A549 (cell line): ENCODE data around the gene CKS2. TPM values are rescaled to one million over a fixed set of nuclear protein-coding genes. Genes with fewer than 3 reads are reported as not detected.
"Not testable (repeated sequence)": the region's sequence is repeated elsewhere in the genome, so short reads cannot be mapped to it uniquely, and the experiment has no call there.

Source experiments
- ATAC-seq, 2 experiments: fragments of 200-7000 bp in 1 of 2; fragments of >200 bp in 1 of 2; cut with Nextera tagmentation in 1 of 2; cut with Tn5 transposase in 1 of 2; 3 replicates each; pipeline versions ENCODE4 v1.8.0 to v1.9.1; 2018 to 2020; ENCODE audit warnings: mild to moderate bottlenecking in 1 of 2, moderate library complexity in 1 of 2
- CTCF ChIA-PET: fragments of 300-600 bp; sonication (Branson Sonifier 250); formaldehyde crosslinking; extraction: SDS; loops from one replicate; lab custom pipeline; 2021; ENCODE audit warnings: antibody characterized with exemption, inconsistent platforms; lab: Yijun Ruan, JAX
- POLR2A ChIA-PET: fragments of 350-600 bp; formaldehyde crosslinking; extraction: SDS; loops from one replicate; lab custom pipeline; 2021; ENCODE audit warnings: antibody characterized with exemption, inconsistent platforms; lab: Yijun Ruan, JAX
- DNase-seq, 2 experiments: peaks; one replicate each; pipeline versions ENCODE4 v3.0.0 to v3.0.0-alpha.2; 2011 to 2016; ENCODE audit warnings: low read depth in 1 of 2, low spot score in 1 of 2
- FAIRE-seq: peaks from 2 replicates; lab custom pipeline; 2011; peaks lifted over from hg19 to GRCh38; lab: Jason Lieb, UNC
- H3K27ac ChIP-seq, 2 experiments: fragments of >200 bp; sonication (Bioruptor Twin); formaldehyde crosslinking; 3 replicates each; pipeline ENCODE4 v1.5.1; 2016 to 2017
- H3K4me1 ChIP-seq: fragments of >200 bp; sonication (Bioruptor Twin); formaldehyde crosslinking; 3 replicates; pipeline ENCODE4 v1.6.1; 2016
- H3K4me2 ChIP-seq: fragments of >200 bp; sonication (Bioruptor Twin); formaldehyde crosslinking; 3 replicates; pipeline ENCODE4 v1.6.1; 2016
- H3K4me3 ChIP-seq: fragments of >200 bp; sonication (Bioruptor Twin); formaldehyde crosslinking; 3 replicates; pipeline ENCODE4 v1.5.1; 2016
- H3K9me3 ChIP-seq: fragments of >200 bp; sonication (Bioruptor Twin); formaldehyde crosslinking; 3 replicates; pipeline ENCODE4 v1.6.1; 2016
- CBX2 ChIP-seq: fragments of 200-600 bp; sonication (generic); IDR thresholded peaks from 2 replicates; pipeline ENCODE4 v1.6.1; 2016; ENCODE audit warnings: low read depth, mild to moderate bottlenecking, borderline replicate concordance
- CTCF ChIP-seq: fragments of >200 bp; sonication (Bioruptor Twin); formaldehyde crosslinking; IDR thresholded peaks from 3 replicates; pipeline ENCODE4 v1.5.1; 2016
- EHF ChIP-seq: fragments of 250-450 bp; sonication (Bioruptor Pico); IDR thresholded peaks from 2 replicates; pipeline ENCODE4 v1.5.0; 2020; ENCODE audit warnings: mild to moderate bottlenecking
- EHMT2 ChIP-seq: fragments of 200-600 bp; sonication (generic); IDR thresholded peaks from 2 replicates; pipeline ENCODE4 v1.6.1; 2016; ENCODE audit warnings: antibody characterized with exemption, low read depth, mild to moderate bottlenecking, moderate library complexity
- ESRRA ChIP-seq: fragments of 150-350 bp; IDR thresholded peaks from 2 replicates; pipeline ENCODE4 v1.6.1; 2014; ENCODE audit warnings: mild to moderate bottlenecking, low read length, borderline replicate concordance
- FOSL2 ChIP-seq, 2 experiments: fragments of 450-650 bp in 1 of 2; fragments of >200 bp in 1 of 2; sonication (Bioruptor Twin) in 1 of 2; formaldehyde crosslinking; IDR thresholded peaks; 2 replicates each; pipeline versions ENCODE4 v1.5.0 to v1.6.1; 2016 to 2020; ENCODE audit warnings: mild to moderate bottlenecking in 1 of 2, moderate library complexity in 1 of 2
- HDAC2 ChIP-seq: fragments of 200-600 bp; sonication (generic); IDR thresholded peaks from 2 replicates; pipeline ENCODE4 v1.6.1; 2016
- HEYL ChIP-seq: fragments of 250-450 bp; sonication (Bioruptor Pico); IDR thresholded peaks from 2 replicates; pipeline ENCODE4 v1.8.0; 2021; ENCODE audit warnings: mild to moderate bottlenecking, moderate library complexity
- HOXA7 ChIP-seq: fragments of 250-450 bp; sonication (Bioruptor Pico); IDR thresholded peaks from 2 replicates; pipeline ENCODE4 v1.5.0; 2020; ENCODE audit warnings: mild to moderate bottlenecking, moderate library complexity
- KDM1A ChIP-seq: fragments of 200-600 bp; sonication (generic); IDR thresholded peaks from 2 replicates; pipeline ENCODE4 v1.6.1; 2016; ENCODE audit warnings: low read depth, mild to moderate bottlenecking
- MAFK ChIP-seq: fragments of 450-650 bp; IDR thresholded peaks from 2 replicates; pipeline ENCODE4 v1.6.1; 2014; ENCODE audit not compliant: partially characterized antibody
- MAZ ChIP-seq: fragments of 150-350 bp; IDR thresholded peaks from 2 replicates; pipeline ENCODE4 v1.6.1; 2014; ENCODE audit warnings: antibody characterized with exemption, low read depth, low read length, borderline replicate concordance
- NFE2L2 ChIP-seq: fragments of 150-350 bp; conservative IDR thresholded peaks from 2 replicates; pipeline ENCODE4 v1.6.1; 2014; ENCODE audit warnings: low read length
- RAD21 ChIP-seq, 2 experiments: fragments of >200 bp in 1 of 2; sonication (Bioruptor Twin) in 1 of 2; formaldehyde crosslinking in 1 of 2; IDR thresholded peaks in 1 of 2; conservative IDR thresholded peaks in 1 of 2; 2 replicates in 1 of 2; 3 replicates in 1 of 2; pipeline ENCODE4 v1.6.1; 2012 to 2018; ENCODE audit warnings: inconsistent platforms in 1 of 2
- RFX5 ChIP-seq: fragments of 450-650 bp; IDR thresholded peaks from 2 replicates; pipeline ENCODE4 v1.7.1; 2014; ENCODE audit warnings: antibody characterized with exemption, mild to moderate bottlenecking, moderate library complexity
- TP53 ChIP-seq: fragments of 250-450 bp; sonication (Bioruptor Pico); IDR thresholded peaks from 2 replicates; pipeline ENCODE4 v1.5.0; 2021; ENCODE audit warnings: mild to moderate bottlenecking, moderate library complexity
- USF2 ChIP-seq: fragments of 450-650 bp; IDR thresholded peaks from 2 replicates; pipeline ENCODE4 v1.6.1; 2014; ENCODE audit warnings: antibody characterized with exemption
- ZNF302 ChIP-seq: fragments of 250-450 bp; sonication (Bioruptor Pico); IDR thresholded peaks from 2 replicates; pipeline ENCODE4 v1.9.0; 2021; ENCODE audit warnings: inconsistent platforms, mild to moderate bottlenecking, moderate library complexity
- ZSCAN20 ChIP-seq: fragments of 250-450 bp; sonication (Bioruptor Pico); IDR thresholded peaks from 2 replicates; pipeline ENCODE4 v1.8.0; 2022; ENCODE audit warnings: mild to moderate bottlenecking, moderate library complexity
- WGBS: methylation state at CpG from one replicate; pipeline ENCODE4 v1.1.6; 2017; ENCODE audit errors: missing lambda C conversion rate; 5-methylcytosine and 5-hydroxymethylcytosine counted together
- polyA plus RNA-seq, 4 experiments: library from polyadenylated mRNA; depleted of rRNA in 3 of 4; stranded (reverse); fragments of >200 nt; fragmentation: RNase III in 1 of 4; extraction: RNeasy Plus Mini Kit Qiagen cat#74134 plus additional on column Dnase treatment in 1 of 4; gene quantifications; 2 replicates in 3 of 4; 3 replicates in 1 of 4; pipeline ENCODE4 v1.2.3, GENCODE V29; 2011 to 2017

Gene CKS2
- polyA plus RNA-seq, 2 of the 4 experiments (the other 2 are of a cell fraction): 515 to 576 TPM

DNA sequence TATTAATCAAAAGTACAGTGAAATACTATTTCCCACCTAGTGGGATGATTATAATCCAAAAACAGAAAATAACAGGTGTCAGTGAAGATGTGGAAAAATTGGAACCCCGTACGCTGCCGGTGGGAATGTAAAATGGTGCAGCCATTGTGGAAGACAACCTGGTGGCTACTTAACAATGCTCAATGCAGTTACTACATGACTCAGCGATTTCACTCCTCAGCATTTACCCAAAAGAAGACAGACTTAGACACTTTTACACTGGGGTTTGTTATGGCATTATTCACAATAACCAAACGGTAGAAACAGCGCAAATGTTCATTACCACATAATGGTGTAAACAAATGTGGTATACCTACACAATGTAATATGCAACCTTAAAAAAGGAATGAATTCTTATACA is 31.2 kb downstream of the CKS2 start:
- Histone ChIP-seq H3K4me2 (no peak overlapping the region), H3K4me3 (no peak overlapping the region), H3K4me1 (peaks cover 5% of the 10 kb centered on the region; the same call in 1 of the 3 replicates), H3K9me3 (no peaks in the 10 kb centered on the region), H3K27ac (peak overlapping the region in 1 of 2 experiments; percentile 57; a peak in 2 of 6 replicates)
- ChIA-PET POLR2A (no interaction called here), CTCF (interaction anchor here (0.6 to 1.1 kb wide), 2 partner anchors 16 to 24 kb away, joined by 3 read pairs; partner anchors contain the start of gene SECISBP2)
- peak; percentile 96 for TF ChIP-seq MAFK
- TF ChIP-seq NFE2L2: peak; percentile 96
- no peak for TF ChIP-seq KDM1A
- TF ChIP-seq EHF (CRISPR knock-in tag): no peak
- no peak for ATAC-seq
- WGBS: 94% methylated on average over 6 of the region's 6 CpGs
- DNase-seq: no peak
- no peak for FAIRE-seq

GRCh38 chr9:89342948-89343347 is 32.0 kb downstream of the CKS2 start:
- no peak for TF ChIP-seq EHMT2
- TF ChIP-seq HDAC2: no peak
- TF ChIP-seq ZNF302 (CRISPR knock-in tag): no peak
- no peak for TF ChIP-seq MAFK
- no peak for TF ChIP-seq RAD21 (conservative IDR thresholded peaks at IDR 0.05 in 1 of 2, IDR thresholded peaks at IDR 0.05 in 1 of 2)
- TF ChIP-seq HEYL (CRISPR knock-in tag): no peak
- TF ChIP-seq MAZ: no peak
- TF ChIP-seq HOXA7: no peak
- DNase-seq (no peak), FAIRE-seq (no peak), ATAC-seq (peak in 1 of 2 experiments; percentile 30; a peak in 1 of 6 replicates)
- no peak overlapping the region for H3K4me3 ChIP-seq
- no peak overlapping the region for H3K27ac ChIP-seq
- H3K4me2 ChIP-seq: no peak overlapping the region
- CTCF ChIA-PET: interaction anchor here (0.6 kb wide), 1 partner anchor 24 kb away, joined by 3 read pairs; the partner anchor contains the start of gene SECISBP2
- 97% methylated on average over 1 of the region's 1 CpG for WGBS
- H3K4me1 ChIP-seq: peaks cover 5% of the 10 kb centered on the region; the same call in 1 of the 3 replicates
- POLR2A ChIA-PET: no interaction called here
- no peaks in the 10 kb centered on the region for H3K9me3 ChIP-seq

GRCh38 chr9:89343812-89344211 is 32.8 kb downstream of the CKS2 start:
- H3K27ac ChIP-seq, POLR2A ChIA-PET, ATAC-seq, CTCF ChIA-PET, H3K4me1 ChIP-seq, H3K9me3 ChIP-seq, H3K4me2 ChIP-seq, H3K4me3 ChIP-seq, DNase-seq, FAIRE-seq: not testable (repeated sequence)
- WGBS: 96% methylated on average over 7 of the region's 7 CpGs

- TF ChIP-seq ZSCAN20 (CRISPR knock-in tag) (no peak), CBX2 (no peak), RFX5 (no peak), USF2 (no peak), EHF (CRISPR knock-in tag) (no peak), FOSL2 (IDR thresholded peaks at IDR 0.05) (no peak), FOSL2 (CRISPR knock-in tag; IDR thresholded peaks at IDR 0.05) (no peak), EHMT2 (no peak), NFE2L2 (no peak), TP53 (CRISPR knock-in tag) (no peak), ZNF302 (CRISPR knock-in tag) (no peak), KDM1A (no peak), CTCF (no peak), ESRRA (no peak)
- POLR2A ChIA-PET: no interaction called here
- H3K4me2 ChIP-seq: no peak overlapping the region
- ATAC-seq (no peak), DNase-seq (no peak), FAIRE-seq (no peak)
- CTCF ChIA-PET: interaction anchor here (1.2 to 1.3 kb wide), 2 partner anchors 12 to 28 kb away, joined by 3 read pairs; no protein-coding TSS in a partner anchor
- H3K4me3 ChIP-seq: no peak overlapping the region
- H3K4me1 ChIP-seq: peaks cover 5% of the 10 kb centered on the region; the same call in 1 of the 3 replicates
- no peak overlapping the region for H3K27ac ChIP-seq
- no peaks in the 10 kb centered on the region for H3K9me3 ChIP-seq
- 92% methylated on average over 5 of the region's 5 CpGs for WGBS
These were observed 34.5 kb downstream of the CKS2 start for GRCh38 chr9:89345476-89345875.
